HG03571 (cell line): Measurements from ENCODE around the gene BCO1.

Experiments
- ATAC-seq: cut with Tn5 transposase; IDR thresholded peaks from one replicate; pipeline ENCODE4 v1.9.1; 2021; ENCODE audit not compliant: unreplicated experiment

Gene BCO1

DNA sequence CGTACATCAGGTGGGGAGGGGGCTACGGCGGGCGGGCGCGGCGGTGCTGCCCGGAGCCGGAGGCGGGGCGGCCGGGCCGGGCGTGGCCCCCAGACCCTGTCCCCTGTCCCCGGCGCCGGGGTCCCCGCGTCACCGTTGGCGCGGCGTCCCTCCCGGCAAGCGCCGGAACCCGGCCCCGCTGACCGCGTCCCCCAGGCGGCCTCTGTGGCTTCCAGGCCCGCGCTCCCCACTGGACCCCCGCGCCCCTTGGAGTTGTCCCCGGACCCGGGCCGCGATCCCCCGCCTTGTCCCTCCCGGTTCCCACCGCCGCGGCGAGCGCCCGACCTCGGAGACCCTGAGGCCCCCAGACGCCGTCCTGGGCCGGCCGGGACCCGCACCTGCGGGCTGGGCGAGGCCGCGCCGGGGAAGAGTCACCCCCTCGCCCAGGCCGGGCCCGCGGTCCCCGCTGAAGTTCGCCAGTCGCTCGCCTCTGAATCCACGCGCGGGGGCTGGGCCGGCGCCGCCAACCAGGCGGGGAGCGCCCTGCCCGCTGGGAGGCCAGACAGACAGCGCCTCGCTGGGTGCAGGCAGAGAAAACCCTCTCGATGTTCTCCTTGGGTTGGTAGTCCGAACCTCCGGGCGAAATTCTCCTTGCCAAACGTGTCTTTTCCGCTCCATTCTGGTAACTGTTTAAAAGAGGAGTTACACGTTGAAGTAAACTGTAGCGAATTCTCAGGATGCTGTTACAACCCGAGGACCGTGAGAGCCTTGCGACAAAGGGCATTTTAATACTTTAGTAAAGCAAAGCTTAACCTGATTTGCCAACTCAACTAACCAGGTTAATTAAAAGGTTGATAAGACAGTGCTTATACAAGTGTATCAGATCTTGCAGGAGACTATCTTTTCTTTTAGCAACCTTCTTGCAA lies 77.0 kb downstream of the BCO1 start:
- ATAC-seq: peak; percentile 32

DNA sequence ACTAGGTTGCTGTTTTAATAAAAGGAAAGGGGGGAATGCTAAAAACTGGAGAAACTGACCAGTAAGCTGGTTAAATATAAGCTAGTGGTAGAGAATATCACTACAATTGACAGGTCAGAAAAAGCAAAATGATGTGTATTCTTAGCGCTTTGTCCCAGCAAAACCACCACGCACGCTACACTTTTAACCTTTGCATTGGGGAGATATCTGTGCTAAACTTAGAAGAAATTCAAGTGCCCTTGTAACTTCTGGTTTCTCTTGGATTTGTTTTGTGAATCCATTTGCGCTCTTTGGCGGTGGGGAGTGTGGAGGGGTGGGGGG lies 77.6 kb downstream of the BCO1 start:
- no peak for ATAC-seq

DNA sequence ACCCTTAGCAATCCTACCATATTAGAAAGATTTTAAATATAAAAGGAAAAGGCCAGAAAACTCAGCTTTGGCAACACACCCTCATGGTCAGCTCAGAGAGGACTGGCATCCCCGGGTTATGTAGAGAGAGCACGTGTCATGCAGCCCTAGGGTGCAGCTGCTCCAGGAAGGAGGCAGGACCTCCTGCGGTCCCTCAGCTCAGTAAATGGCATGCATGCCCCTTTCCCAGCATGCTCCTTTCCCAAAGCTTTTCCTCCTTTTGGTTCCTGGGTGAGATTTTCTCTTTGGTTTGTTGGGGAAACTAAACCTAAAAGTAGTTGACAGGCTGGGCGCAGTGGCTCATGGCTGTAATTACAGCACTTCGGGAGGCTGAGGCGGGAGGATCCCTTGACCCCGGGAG lies 80.2 kb downstream of the BCO1 start:
- ATAC-seq: no peak

DNA sequence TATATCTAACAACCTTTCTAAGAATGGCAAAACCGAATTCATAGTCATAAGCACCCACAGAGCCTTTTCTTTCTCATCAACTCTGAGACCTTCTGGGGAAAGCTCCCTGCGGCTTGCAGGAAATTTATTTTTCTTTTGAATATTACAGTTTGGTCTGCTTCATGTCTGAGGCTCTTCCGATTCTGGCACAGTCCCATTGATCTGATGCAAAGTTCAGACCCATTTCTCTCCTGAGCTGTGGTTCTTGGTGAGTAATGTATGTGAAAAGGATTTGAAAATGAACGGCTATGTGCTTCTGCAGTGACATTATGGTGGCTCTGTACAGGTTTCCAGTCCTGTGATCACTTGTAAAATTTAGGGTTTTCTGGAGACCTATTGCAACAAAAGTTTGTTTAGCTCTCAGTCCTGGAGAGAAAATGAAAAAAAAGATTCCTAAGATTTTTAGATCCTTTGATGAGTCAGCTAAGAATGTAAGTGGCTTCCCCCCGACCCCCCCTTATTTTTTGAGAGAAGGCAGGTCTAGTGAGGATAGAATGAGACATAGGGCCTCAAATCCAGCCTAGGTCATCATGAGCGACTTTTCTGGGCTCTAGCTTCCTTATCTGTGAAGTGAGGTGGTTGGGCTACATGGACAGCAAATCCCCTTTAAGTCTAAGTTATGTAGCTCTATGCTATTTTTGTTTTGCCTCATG lies 80.9 kb downstream of the BCO1 start:
- ATAC-seq: no peak

DNA sequence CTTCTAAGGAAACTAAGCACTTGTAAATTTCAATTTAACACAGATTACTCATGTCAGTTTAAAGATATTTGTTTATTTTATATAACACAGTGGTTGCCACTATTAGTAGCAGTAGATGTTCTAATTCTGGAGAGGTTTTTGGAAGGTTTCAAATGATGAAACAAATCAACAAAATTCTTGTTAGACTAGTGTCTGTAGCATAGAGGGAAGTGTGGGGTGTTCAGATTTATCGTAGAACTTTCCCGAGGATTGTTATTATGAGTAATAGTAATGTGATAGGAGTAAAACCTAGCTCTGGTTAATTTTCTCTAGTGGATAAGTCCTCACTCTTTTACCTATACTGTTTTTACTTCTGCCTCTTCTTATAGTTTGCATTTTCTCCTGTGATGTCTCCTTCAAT lies 82.5 kb downstream of the BCO1 start:
- no peak for ATAC-seq

DNA sequence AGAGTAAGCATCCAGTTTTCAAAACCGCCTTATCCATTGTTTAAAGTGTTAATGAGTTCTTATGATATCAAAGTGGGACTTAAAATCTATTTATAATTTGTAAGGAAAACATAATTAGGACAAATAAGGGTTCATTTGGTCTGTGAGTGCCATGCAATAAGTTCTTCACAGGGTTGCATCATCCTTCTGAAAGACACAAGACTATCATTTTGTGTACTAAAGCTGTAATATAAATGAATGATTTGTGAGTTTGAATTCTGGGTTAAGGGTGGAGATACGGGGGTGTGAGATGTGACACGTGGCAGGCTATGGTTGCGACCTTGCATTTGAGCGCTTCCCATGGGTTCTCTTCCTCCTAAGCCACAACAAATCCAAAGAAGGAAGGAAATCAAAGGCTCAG lies 83.0 kb downstream of the BCO1 start:
- ATAC-seq: no peak

DNA sequence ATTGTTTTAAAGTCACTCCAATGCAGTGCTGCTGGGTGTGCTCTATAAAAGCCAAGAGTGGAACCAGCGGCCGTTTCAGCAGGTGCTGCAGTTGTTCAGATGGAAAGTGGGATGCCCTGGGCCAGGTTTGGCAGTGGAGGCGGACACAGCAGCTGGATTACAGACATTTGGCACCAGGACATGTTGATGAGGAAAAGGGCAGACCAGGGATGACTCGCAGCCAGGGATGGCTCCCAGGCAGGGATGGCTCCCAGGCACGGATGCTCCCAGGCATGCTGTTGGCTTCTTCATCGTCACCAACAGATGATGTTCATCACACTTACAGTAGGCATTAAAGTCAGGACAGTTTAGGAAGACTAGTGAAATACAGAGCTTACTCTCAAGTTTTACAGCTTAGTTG lies 86.3 kb downstream of the BCO1 start:
- ATAC-seq: no peak

DNA sequence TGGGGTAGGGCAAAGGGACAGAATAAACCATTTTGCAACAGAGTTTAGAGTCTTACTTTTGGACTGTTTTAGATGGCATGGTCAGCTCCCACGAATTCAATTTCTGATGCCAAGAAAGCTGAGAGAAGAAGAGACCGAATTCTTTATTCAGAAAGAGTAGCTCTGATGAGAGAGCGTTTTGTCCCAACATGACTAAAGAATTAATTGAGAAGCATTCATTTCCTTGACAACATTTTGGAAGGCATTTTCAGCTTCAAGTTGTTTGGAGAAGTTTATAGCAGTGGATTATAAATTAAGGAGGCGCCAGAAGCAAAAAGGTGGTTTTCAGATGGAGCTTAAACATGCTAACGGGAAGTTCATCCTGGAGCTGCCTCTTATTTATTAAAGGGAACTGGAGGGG lies 88.5 kb downstream of the BCO1 start:
- no peak for ATAC-seq

DNA sequence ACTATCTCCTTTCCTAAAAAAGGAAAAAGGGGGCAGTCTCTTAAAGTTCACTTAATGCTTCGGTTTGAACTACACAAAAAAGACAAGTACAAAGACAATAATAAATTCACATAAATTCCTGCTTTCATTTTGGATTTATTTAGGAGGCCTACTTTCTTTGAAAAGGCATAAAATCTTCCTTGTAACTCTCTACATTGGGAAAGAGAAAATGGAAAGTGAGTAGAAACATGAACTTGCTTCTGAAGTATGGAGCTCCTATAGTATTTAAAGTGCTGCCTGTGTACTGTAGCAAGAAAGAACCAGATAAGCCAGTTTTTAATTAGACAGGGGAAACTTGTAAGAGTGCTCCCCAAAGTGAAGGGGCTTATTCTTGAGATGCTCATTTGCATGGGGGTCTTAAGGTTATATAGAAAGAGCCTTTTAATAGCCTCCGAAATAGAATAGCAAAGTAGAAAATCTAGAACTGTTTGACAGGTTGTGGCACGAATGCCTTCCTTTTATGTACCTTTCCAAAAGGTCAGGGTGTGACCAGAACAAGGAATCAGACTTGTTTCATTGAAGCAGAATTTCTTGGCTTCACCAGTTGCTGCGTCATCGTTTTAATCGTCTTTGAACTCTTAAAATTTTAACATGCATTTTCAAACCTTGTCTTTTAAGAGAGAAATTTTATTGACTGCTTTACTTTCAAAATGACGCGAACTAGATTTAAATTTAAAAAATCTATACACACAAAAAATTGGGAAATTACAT lies 89.1 kb downstream of the BCO1 start:
- no peak for ATAC-seq

DNA sequence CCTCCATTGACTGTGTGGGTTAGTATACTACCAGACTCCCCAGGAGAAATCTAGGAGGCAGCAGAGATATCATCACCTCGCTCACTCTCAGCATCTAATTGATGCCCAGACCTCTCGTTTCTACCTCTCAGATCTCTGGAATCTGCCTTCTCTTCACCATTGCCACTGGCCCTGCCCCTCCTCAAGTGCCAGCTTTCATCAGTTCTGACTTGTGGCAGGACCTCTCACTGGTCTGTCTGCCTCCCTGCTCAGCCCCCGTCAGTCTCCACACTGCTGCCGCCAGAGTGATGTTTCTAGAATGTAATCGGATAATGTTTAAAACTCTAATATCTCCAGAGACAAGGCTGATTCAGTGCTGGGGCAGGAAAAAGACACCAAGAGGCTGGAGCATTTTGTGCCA lies 91.5 kb downstream of the BCO1 start:
- ATAC-seq: no peak

DNA sequence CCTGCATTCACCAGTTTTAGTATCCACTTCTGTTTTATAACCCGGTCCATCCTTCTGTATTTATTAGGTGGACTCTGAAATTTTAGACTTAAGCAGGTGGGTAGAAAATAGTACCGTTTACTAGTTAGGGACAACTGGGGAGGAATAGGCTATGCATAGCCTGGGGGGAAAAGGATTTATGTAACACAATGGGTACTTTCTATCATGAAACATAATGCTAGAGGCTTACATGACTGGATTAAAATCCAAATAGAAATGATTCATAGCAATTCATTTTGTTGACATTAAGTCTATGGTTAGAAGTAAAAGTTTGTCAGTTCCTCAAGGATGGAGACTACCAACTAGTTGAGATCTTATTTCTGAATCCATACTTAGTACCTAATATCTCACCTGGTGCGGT lies 94.9 kb downstream of the BCO1 start:
- no peak for ATAC-seq

DNA sequence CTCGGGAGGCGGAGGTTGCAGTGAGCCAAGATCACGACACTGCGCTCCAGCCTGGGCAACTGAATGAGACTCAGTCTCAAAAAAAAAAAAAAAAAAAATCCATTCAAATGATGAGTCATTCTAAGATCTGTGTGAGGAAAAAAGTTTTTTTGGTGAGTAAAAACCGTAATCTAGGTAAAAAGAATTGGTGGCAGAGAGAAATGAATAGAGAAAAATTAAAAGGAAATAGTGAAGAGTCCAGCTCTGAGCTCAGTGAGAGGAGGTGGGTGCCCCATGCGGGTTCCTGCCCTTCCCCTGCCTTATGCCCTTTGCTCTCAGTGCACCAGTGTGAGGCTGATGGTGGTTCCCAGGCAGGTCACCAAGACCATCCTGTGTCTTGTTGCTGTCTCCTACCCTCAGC lies 97.2 kb downstream of the BCO1 start:
- ATAC-seq: no peak

DNA sequence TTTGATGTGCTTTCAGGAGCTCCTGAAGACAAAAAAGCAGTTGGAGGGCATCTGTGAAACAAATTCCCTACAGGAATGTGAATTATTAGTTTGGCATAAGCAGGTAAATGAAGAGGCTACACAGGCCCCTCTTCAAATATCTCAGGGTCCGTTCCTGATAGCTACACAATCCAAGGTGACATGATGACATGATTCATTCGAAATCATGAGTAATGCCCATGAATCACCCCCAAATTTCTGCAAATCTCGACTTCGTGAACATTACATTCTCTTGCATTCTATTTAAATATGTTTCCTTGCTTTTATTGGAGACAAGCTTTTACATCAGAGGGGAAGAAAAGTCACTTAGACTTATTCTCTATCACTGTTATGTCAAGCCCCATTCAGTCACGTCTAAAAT lies 98.6 kb downstream of the BCO1 start:
- no peak for ATAC-seq
